ENCODE results near the gene PLS3.
"Not testable (repeated sequence)": the region's sequence is repeated elsewhere in the genome, so short reads cannot be mapped to it uniquely, and the experiment has no call there.

PLS3 gene

DNA sequence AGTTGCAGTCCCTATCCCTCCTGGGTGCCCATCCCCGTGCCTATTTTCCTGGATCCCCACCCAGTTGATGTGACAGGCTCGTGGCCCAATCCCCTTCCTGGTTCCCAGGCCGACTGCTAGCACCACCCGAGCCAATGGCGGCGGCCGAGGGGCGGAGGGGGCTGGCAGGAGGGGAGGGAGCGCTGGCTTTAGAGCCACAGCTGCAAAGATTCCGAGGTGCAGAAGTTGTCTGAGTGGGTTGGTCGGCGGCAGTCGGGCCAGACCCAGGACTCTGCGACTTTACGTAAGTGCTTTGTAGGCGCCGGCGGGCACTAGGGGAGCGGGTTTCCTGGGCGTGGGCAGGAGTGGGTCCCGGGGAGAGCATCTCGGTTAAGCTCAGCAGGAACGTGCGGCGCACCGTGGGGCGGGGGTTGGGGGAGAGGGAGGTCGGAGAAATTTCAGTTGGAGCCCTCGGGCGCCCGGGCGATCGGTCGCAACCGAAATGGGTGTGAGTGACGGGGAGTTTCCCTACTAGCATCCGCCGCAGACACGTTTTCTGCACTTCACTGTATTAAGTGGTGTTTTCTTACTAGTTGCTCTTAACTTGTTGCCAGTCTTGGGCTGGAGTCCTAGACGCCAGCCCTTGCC, at the start of gene PLS3:
Gene PLS3, plus strand, starts transcription at position 197 of the 627 bp plus-strand sequence. CDS start 49,077 bp downstream, outside the sequence.
- no peak for DNase-seq (ENCODE audit: low spot score)

GRCh38 chrX:115518113-115518512, 42.9 kb upstream of the PLS3 start:
- DNase-seq (ENCODE audit: low spot score), result no peak

- DNase-seq (ENCODE audit: low spot score), result no peak
These were observed 39.2 kb upstream of the PLS3 start for GRCh38 chrX:115521741-115522140.

GRCh38 chrX:115522952-115523351, 38.0 kb upstream of the PLS3 start:
- no peak for DNase-seq (ENCODE audit: low spot score)

GRCh38 chrX:115525486-115525885, 35.5 kb upstream of the PLS3 start:
- no peak for DNase-seq (ENCODE audit: low spot score)

DNA sequence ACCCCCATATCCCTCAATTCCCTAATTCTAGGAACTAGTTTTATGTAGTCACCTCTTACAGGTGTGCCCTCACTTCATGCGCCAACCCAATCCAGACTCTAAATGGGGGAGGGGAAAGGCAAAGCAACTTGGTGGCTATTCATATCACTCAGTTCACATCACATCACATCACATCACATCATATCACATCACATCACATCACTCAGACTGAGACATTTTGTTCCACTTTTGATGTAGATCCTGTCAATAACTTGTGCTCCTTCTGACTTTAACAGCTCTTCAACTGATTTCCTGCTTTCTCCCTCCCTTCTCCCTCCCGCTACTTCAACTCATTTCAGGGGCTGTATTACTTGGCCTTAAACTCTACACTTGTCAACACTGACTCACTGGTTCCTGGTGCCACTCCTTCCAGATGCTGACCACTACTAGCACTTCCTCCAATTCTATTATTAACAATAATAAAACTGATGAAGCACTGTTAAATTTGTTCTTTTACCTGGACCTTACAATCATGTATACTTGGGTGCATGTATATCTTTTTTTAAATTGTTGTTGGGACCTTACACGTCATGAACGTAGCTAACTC, 29.1 kb upstream of the PLS3 start:
- DNase-seq (ENCODE audit: low spot score), result no peak

GRCh38 chrX:115533485-115533884, 27.5 kb upstream of the PLS3 start:
- DNase-seq (ENCODE audit: low spot score), result no peak

DNA sequence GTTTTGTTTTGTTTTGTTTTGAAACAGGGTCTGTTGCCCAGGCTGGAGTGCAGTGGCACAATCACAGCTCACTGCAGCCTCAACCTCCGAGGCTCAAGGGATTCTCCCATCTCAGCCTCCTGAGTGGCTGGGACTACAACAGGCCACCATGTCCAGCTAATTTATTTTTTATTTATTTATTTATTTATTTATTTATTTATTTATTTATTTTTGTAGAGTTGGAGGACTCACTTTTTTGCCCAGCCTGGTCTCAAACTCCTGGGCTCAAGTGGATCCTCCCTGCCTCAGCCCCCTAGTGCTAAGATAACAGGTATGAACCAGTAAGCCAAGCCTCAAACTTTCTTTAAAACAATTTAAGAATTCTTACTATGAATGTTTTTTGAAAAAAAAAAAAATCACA, 26.6 kb upstream of the PLS3 start:
- no peak for DNase-seq (ENCODE audit: low spot score)

DNA sequence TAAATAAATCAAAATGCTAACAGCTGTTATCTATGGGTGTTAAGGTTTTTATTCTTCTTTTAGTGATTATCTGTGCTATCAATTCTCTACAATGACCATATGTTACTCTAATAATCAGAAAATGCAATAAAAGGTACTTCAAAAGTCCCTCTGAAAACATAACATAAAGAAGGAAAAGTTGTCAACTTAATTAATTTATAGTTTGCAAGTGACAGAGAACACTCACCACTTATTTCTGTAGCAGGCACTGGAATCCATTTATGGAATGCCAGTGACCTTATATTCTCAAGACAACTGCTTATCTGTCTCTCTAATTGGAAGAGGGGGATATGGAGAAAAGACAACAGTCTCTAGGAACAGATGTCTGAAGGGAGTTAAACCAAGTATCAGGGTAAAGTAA, 25.6 kb upstream of the PLS3 start:
- no peak for DNase-seq (ENCODE audit: low spot score)

- DNase-seq (ENCODE audit: low spot score), result no peak
These were observed 25.1 kb upstream of the PLS3 start for GRCh38 chrX:115535844-115536243.

DNA sequence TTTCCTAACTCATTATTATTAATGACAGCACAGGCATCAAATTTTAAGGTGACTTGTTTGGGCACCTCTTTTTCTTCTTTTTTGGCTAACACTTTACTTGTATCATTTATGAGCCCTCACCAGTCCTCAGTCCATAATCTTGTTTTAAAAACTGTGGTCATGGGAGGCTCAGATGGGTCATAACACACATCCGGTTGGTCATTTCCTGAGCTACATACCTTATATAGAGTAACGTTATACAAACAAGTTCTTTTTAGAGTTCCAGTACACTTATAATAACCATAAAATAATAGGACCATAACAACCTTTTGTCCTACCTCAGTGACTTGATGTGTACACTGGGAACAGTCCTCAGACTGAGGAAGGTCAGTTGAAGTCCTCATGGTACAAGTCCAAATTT, 21.1 kb upstream of the PLS3 start:
- no peak for DNase-seq (ENCODE audit: low spot score)

GRCh38 chrX:115541045-115541444, 19.9 kb upstream of the PLS3 start:
- DNase-seq (ENCODE audit: low spot score), result not testable (repeated sequence)

DNA sequence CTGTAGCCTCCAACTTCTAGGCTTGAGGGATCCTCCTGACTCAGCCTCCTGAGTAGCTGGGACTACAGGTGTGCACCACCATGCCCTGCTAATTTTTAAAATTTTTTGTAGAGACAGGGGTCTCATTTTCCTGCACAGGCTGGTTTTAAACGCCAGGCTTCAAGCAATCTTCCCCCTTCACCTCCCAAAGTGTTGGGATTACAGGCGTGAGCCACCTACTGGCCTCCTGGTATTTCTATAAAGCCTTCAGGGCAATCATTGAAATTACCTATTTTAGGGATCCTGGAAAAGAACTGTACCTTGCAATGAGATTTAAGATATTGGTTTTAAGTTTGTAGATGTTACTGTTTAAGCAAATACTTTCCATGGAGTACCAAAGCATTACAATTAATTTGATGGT, 13.5 kb upstream of the PLS3 start:
- DNase-seq (ENCODE audit: low spot score), result no peak

DNA sequence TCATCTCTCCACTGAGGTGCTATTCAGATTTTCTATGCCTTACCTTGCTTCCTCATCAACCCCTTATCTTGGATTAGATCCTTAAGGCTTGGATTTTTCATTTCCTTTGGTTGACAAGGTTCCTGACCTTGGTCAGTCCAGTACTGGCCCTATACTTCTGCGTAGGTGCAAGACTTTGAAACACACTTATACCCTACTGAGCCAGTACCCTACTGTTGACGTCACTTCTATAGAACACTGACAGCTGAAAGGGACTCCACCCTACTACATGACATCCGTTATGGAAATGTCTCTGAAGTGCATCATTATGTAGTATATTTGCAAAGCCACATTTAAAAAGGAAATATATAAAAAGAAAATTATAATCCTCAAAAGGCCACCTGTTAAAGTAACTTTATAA, 12.0 kb upstream of the PLS3 start:
- no peak for DNase-seq (ENCODE audit: low spot score)

DNA sequence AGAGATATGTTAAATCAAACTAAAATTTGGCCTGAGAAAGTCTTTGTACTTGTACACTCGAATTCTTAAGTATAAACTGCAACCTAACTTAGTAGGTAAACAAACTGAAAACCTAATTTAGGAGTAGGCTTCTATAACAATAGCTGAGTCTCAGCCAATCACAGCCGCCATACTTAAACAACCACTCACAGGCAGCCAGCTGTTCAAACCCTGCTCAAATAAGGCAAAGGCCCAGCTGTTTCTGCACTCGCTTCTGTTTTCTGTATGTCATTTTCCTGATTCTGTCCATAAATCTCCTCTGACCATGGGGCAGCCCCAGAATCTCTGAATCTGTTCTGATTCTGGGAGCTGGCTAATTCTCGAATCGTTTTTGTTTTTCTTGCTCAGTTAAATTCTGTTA, 7.8 kb upstream of the PLS3 start:
- DNase-seq (ENCODE audit: low spot score), result no peak

DNA sequence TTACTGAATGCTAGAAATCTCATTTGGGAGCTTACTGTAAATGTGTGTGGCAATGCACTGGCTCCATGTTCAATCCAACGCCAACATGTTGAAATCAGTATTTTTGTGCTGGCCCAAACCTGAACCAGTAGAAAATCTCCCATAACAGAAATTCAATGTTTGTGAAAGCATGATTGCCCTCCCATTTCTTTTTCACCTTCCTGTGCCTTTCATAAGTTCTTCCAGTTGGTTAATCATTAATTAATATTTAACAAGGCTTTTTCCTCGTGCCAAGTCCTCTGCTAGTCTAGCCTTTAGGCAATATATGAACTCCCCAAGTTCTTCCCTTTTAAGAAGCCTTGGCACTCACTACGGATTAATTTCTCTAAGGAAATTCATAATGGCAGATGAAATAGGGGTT, 1.3 kb upstream of the PLS3 start:
- DNase-seq (ENCODE audit: low spot score), result no peak

DNA sequence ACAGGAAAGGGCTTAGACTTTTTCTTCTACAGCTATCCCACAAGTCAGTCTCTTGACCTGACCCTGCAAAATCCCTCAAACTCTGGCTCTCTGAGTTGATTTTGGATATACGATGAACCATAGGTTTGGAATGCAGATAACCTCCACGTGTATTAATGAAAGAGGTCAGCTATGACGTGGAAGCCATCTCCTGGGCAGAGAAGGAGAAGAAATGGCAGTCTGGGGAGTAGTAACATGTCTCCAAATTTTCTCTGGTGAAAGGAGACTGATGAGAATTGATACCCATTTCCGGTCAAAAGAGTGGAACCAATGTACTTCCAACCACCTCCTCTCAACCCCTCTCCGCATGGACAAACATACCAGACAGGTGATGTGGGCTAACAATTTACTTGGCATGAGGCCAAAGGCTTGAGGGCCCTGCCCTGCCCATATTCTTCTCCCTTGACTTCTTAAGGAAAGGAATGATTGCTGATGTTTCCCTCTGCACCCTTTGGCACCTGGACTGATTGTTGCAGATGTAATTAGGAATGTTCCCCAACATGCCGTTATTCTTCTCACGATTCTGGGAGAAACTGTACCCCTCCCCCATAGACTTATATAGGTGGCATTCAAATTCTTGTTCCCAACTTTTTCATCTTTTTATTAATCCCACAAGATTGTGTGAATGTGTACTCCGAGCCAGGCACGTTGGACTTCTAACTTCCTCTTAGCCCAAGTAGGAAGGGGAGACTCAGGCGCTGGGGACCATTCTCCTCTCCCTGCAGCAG, 580 bp upstream of the PLS3 start:
- DNase-seq (ENCODE audit: low spot score), result no peak

GRCh38 chrX:115561605-115562479, 868 bp downstream of the PLS3 start:
- no peak for DNase-seq (ENCODE audit: low spot score)

DNA sequence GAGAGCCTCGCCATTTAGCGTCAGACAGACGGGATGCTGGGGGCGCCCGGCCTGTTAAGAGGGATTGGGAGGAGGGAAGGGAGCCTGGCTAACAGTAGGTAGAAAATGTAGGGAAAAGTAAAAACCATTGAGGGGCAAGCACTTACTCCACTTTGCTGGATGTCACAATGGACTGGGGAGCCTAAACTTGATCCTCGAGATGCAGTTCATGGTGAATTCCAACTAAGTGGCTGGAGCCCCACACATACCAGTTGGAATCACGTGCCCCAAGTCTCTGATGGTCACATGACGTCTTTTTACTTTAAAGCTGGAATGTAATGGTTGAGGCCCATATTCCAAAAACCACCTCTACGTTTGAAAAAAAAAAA, 1.5 kb downstream of the PLS3 start:
- DNase-seq (ENCODE audit: low spot score), result no peak

- peak; percentile 1 for DNase-seq (ENCODE audit: low spot score)
These were observed 2.7 kb downstream of the PLS3 start for GRCh38 chrX:115563633-115564162.

DNA sequence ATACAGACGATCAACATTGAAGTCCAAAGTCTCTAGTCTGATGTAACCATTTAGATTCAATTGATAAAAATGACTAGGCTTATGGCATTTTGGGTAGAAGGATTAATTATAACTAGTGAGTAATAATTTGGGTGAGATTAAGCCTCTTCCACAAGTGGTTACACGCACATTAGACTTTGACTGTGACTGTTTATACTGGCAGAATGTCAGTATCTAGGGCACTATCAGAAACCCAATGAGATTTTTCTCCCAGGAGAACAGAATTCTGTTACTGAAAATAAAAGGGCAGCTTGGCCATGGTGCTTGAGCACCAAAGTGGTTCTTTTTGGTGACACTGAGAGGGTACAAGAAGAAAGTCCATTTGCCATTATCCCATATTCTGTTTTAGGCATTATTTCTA, 3.3 kb downstream of the PLS3 start:
- no peak for DNase-seq (ENCODE audit: low spot score)

DNA sequence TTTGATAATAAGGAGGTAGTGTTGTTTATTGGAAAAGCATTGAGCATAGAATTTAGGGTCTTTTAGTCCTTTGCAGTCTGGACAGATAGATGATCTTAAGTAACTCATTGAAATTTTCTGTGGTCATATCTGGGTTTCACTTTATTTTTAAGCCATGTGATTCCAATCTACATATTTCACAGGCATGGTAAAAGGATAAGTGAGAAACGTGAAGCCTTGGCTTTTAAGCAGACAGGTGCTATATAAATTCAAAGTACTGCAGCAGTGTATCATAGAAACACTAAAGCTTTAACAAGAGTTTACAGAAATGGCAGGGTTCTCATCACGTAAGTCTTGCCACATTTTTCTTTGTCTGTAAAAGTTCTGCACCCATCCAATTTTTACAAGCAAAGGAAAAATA, 4.9 kb downstream of the PLS3 start:
- DNase-seq (ENCODE audit: low spot score), result no peak
